Progenitor cell of endocrine pancreas (in vitro differentiated cells): ENCODE data around the gene CNKSR3. TPM values are rescaled to one million over a fixed set of nuclear protein-coding genes. Genes with fewer than 3 reads are reported as not detected.

Source experiments
- DNase-seq: peaks from one replicate; pipeline ENCODE4 v3.0.0; 2021; ENCODE audit warnings: low spot score; ENCODE audit not compliant: unreplicated experiment
- H3K27ac Mint-ChIP-seq: 2 replicates; pipeline ENCODE4 v1.8.0; 2021; ENCODE audit warnings: mild to moderate bottlenecking, moderate library complexity, mixed read lengths
- H3K27me3 Mint-ChIP-seq: 2 replicates; pipeline ENCODE4 v1.8.0; 2021; ENCODE audit warnings: mixed read lengths
- H3K36me3 Mint-ChIP-seq: 2 replicates; pipeline ENCODE4 v1.8.0; 2022; ENCODE audit warnings: mixed read lengths; ENCODE audit not compliant: insufficient read depth
- H3K4me1 Mint-ChIP-seq: 2 replicates; pipeline ENCODE4 v1.8.0; 2021; ENCODE audit warnings: low read depth, mixed read lengths
- H3K4me3 Mint-ChIP-seq: 2 replicates; pipeline ENCODE4 v1.8.0; 2021; ENCODE audit warnings: low read depth, mild to moderate bottlenecking, moderate library complexity, mixed read lengths
- H3K9me3 Mint-ChIP-seq: 2 replicates; pipeline ENCODE4 v1.8.0; 2021; ENCODE audit warnings: low read depth, mixed read lengths
- CTCF ChIP-seq: fragments of 200-600 bp; sonication (generic); IDR thresholded peaks from one replicate; pipeline ENCODE4 v1.5.0; 2021; ENCODE audit warnings: antibody characterized with exemption, mild to moderate bottlenecking; ENCODE audit not compliant: unreplicated experiment
- total RNA-seq: library from RNA; stranded (reverse); gene quantifications from 2 replicates; pipeline ENCODE4 v1.2.1, GENCODE V29; 2021

CNKSR3 gene
- total RNA-seq, 1 donor from 2014 or later: 20.3 TPM

GRCh38 chr6:154469306-154469935 is 41.1 kb downstream of the CNKSR3 start:
- TF ChIP-seq CTCF: no peak
- no peak for DNase-seq
- Mint-ChIP-seq H3K4me1 (peaks cover 3% of the 10 kb centered on the region), H3K4me3 (no peak overlapping the region), H3K36me3 (peaks cover 10% of the 10 kb centered on the region), H3K27ac (no peak overlapping the region), H3K9me3 (peaks cover 5% of the 10 kb centered on the region), H3K27me3 (no peaks in the 10 kb centered on the region)

- no peaks in the 10 kb centered on the region for H3K27me3 Mint-ChIP-seq
- TF ChIP-seq CTCF: no peak
- DNase-seq: no peak
- peaks cover 8% of the 10 kb centered on the region for H3K36me3 Mint-ChIP-seq
- H3K4me3 Mint-ChIP-seq: no peak overlapping the region
- no peak overlapping the region for H3K27ac Mint-ChIP-seq
- H3K4me1 Mint-ChIP-seq: peaks cover 3% of the 10 kb centered on the region
- H3K9me3 Mint-ChIP-seq: peaks cover 5% of the 10 kb centered on the region
Observed at GRCh38 chr6:154468760-154469159, 41.7 kb downstream of the CNKSR3 start.

- Mint-ChIP-seq H3K27ac (no peak overlapping the region), H3K36me3 (peaks cover 8% of the 10 kb centered on the region), H3K4me1 (peaks cover 3% of the 10 kb centered on the region), H3K9me3 (peaks cover 5% of the 10 kb centered on the region), H3K4me3 (no peak overlapping the region), H3K27me3 (no peaks in the 10 kb centered on the region)
- no peak for TF ChIP-seq CTCF
- no peak for DNase-seq
Observed at GRCh38 chr6:154466971-154467679, 43.4 kb downstream of the CNKSR3 start.

- H3K4me1 Mint-ChIP-seq: no peaks in the 10 kb centered on the region
- TF ChIP-seq CTCF: no peak
- no peak overlapping the region for H3K27ac Mint-ChIP-seq
- H3K9me3 Mint-ChIP-seq: peaks cover 5% of the 10 kb centered on the region
- H3K27me3 Mint-ChIP-seq: no peaks in the 10 kb centered on the region
- peaks cover 6% of the 10 kb centered on the region for H3K36me3 Mint-ChIP-seq
- no peak overlapping the region for H3K4me3 Mint-ChIP-seq
- DNase-seq: no peak
Observed at GRCh38 chr6:154466139-154466538, 44.3 kb downstream of the CNKSR3 start.

GRCh38 chr6:154463573-154464419 is 46.7 kb downstream of the CNKSR3 start:
- no peak overlapping the region for H3K4me3 Mint-ChIP-seq
- H3K27ac Mint-ChIP-seq: no peak overlapping the region

More at GRCh38 chr6:154463573-154464419, 46.7 kb downstream of the CNKSR3 start:
- no peak for TF ChIP-seq CTCF
- no peaks in the 10 kb centered on the region for H3K36me3 Mint-ChIP-seq
- H3K4me1 Mint-ChIP-seq: no peaks in the 10 kb centered on the region
- H3K9me3 Mint-ChIP-seq: no peaks in the 10 kb centered on the region
- no peak for DNase-seq
- no peaks in the 10 kb centered on the region for H3K27me3 Mint-ChIP-seq
